Bronchial epithelial cell (primary cell): Measurements from ENCODE around the gene CNFN. TPM values are rescaled to one million over a fixed set of nuclear protein-coding genes. Genes with fewer than 3 reads are reported as not detected.

Experiments used
- DNase-seq: peaks from one replicate; pipeline ENCODE4 v3.0.0-alpha.2; 2010; ENCODE audit warnings: low read depth
- FAIRE-seq: peaks from 2 replicates; lab custom pipeline; 2011; peaks lifted over from hg19 to GRCh38; lab: Jason Lieb, UNC
- H3K27me3 ChIP-seq: 2 replicates; pipeline ENCODE4 v1.5.1; 2011; ENCODE audit warnings: low read length; ENCODE audit not compliant: control insufficient read depth, insufficient read depth
- H3K36me3 ChIP-seq: 2 replicates; pipeline ENCODE4 v1.5.1; 2011; ENCODE audit warnings: low read length; ENCODE audit not compliant: control insufficient read depth, insufficient read depth
- H3K4me3 ChIP-seq: 2 replicates; pipeline ENCODE4 v1.5.1; 2011; ENCODE audit warnings: mild to moderate bottlenecking, low read depth, low read length, control low read depth
- total RNA-seq: library from RNA; depleted of rRNA; stranded (reverse); fragments of >200 nt; gene quantifications from 2 replicates; pipeline ENCODE4 v1.2.1, GENCODE V29; 2014
- TF ChIP-seq, protein P1 (sequence below): IDR thresholded peaks from 2 replicates; pipeline ENCODE4 v1.5.1; 2011; ENCODE audit warnings: mild to moderate bottlenecking, moderate library complexity, low read length, control low read depth, inconsistent platforms; ENCODE audit not compliant: insufficient read depth, severe bottlenecking

The CNFN gene
- total RNA-seq, 1 donor from 2014 or later: not detected

DNA sequence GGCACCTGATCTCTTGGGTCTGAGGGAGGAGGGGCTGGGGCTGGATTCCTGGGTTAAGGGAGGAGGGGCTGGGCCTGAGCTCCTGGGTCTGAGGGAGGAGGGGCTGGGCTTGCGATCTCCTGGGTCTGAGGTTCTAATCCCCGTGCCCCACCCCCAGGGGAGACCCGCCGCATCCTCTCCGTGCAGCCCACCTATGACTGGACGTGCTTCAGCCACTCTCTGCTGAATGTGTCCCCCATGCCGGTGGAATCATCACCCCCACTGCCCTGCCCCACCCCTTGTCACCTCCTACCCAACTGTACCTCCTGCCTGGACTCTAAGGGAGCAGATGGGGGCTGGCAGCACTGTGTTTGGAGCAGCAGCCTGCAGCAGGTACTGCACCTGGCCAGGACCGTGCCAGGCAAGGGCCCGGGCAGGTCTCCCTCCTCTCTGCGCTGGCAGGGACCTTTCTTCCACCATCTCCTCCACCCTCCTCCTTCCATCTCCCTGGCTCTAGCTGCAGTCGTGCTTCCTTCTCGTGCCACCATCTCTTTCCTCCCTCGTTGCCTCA lies 27.1 kb downstream of the CNFN start:
- H3K4me3 ChIP-seq: no peak overlapping the region
- H3K27me3 ChIP-seq: no peaks in the 10 kb centered on the region
- peaks cover 1% of the 10 kb centered on the region for H3K36me3 ChIP-seq
- no peak for FAIRE-seq
- no peak for DNase-seq
- TF ChIP-seq, protein P1, sequence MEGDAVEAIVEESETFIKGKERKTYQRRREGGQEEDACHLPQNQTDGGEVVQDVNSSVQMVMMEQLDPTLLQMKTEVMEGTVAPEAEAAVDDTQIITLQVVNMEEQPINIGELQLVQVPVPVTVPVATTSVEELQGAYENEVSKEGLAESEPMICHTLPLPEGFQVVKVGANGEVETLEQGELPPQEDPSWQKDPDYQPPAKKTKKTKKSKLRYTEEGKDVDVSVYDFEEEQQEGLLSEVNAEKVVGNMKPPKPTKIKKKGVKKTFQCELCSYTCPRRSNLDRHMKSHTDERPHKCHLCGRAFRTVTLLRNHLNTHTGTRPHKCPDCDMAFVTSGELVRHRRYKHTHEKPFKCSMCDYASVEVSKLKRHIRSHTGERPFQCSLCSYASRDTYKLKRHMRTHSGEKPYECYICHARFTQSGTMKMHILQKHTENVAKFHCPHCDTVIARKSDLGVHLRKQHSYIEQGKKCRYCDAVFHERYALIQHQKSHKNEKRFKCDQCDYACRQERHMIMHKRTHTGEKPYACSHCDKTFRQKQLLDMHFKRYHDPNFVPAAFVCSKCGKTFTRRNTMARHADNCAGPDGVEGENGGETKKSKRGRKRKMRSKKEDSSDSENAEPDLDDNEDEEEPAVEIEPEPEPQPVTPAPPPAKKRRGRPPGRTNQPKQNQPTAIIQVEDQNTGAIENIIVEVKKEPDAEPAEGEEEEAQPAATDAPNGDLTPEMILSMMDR: no peak

GRCh38 chr19:42362342-42362741 lies 27.8 kb downstream of the CNFN start:
- TF ChIP-seq, protein P1: no peak
- no peak overlapping the region for H3K4me3 ChIP-seq
- H3K36me3 ChIP-seq: peaks cover 1% of the 10 kb centered on the region
- H3K27me3 ChIP-seq: no peaks in the 10 kb centered on the region
- DNase-seq: no peak
- FAIRE-seq: no peak

DNA sequence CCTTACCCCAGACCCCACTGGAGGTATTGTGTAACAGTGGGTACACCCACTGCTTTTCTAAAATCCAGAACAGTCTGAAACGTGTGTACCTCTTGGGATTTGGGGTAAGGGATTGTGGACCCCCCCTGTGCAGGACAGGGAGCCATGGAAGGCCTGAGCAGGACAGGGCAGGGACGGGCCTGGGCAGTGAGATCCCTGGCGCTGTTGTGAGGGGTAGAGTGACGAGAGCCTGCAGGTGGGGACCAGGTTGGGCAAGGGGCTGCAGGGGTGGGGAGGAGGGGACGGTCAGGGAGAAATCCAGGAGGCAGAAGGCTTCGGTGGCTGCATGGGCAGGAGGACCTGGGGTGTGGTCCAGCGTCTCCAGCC lies 28.6 kb downstream of the CNFN start:
- H3K36me3 ChIP-seq: peaks cover 1% of the 10 kb centered on the region
- H3K27me3 ChIP-seq: no peaks in the 10 kb centered on the region
- DNase-seq (no peak), FAIRE-seq (no peak)
- no peak overlapping the region for H3K4me3 ChIP-seq
- TF ChIP-seq, protein P1: no peak

DNA sequence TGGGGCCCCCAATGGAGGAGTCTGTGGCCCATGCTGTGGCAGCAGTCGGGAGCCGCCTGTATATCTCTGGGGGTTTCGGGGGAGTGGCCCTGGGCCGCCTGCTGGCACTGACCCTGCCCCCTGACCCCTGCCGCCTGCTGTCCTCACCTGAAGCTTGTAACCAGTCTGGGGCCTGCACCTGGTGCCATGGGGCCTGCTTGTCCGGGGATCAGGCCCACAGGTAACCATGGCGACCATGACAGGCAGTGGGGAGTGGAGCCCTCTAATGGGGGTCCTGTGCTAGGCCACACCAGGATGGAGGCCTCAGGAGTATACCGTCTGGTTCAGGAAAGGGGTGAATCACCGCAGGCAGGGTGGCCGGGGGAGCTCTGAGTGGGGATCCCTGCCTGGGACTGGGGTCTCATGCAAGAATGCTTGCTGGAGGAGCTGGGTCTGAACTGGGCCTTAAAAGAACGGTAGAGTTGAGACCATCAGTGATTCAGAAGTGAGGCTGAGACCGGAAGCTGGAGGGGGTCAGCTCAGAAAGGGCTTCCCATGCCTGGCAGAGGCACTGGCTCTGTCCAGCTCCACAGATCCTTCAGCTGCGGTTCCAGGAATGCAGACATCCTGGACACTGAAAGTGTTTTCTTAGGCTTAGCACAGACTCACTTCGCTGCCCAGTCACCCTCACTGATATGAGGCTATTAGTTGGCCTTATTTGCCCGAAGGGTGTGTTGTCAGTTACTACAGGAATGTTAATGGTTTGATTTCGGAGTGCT lies 29.1 kb downstream of the CNFN start:
- peaks cover 1% of the 10 kb centered on the region for H3K36me3 ChIP-seq
- TF ChIP-seq, protein P1: no peak
- no peak overlapping the region for H3K4me3 ChIP-seq
- FAIRE-seq (peak; percentile 68), DNase-seq (no peak)
- H3K27me3 ChIP-seq: no peaks in the 10 kb centered on the region

- DNase-seq (no peak), FAIRE-seq (no peak)
- H3K27me3 ChIP-seq: no peaks in the 10 kb centered on the region
- TF ChIP-seq, protein P1: no peak
- peaks cover 1% of the 10 kb centered on the region for H3K36me3 ChIP-seq
- no peak overlapping the region for H3K4me3 ChIP-seq
These were observed 32.8 kb downstream of the CNFN start for GRCh38 chr19:42357290-42357689.
